Skeletal muscle tissue (tissue), 4 donors: ENCODE data around the gene MTFR1L. TPM values are rescaled to one million over a fixed set of nuclear protein-coding genes. Genes with fewer than 3 reads are reported as not detected.
A peak's percentile ranks its signal among the peaks of the same experiment; 100 is the strongest.

Experiments
- H3K27ac ChIP-seq: one replicate; pipeline ENCODE4 v1.7.0; 2013; ENCODE audit warnings: mild to moderate bottlenecking, low read depth, low read length, inconsistent platforms
- H3K27me3 ChIP-seq, 3 donors: one replicate each; pipeline ENCODE4 v1.7.0; 2013; ENCODE audit warnings: low read length in 3 of 3; ENCODE audit not compliant: control insufficient read depth in 3 of 3, insufficient read depth in 3 of 3
- H3K36me3 ChIP-seq, 3 donors: one replicate each; pipeline ENCODE4 v1.7.0; 2013; ENCODE audit warnings: low read length in 3 of 3; ENCODE audit not compliant: control insufficient read depth in 3 of 3, insufficient read depth in 3 of 3
- H3K4me1 ChIP-seq, 3 donors: one replicate each; pipeline ENCODE4 v1.7.0; 2013; ENCODE audit warnings: low read length in 3 of 3, mild to moderate bottlenecking in 3 of 3; ENCODE audit not compliant: control insufficient read depth in 3 of 3, insufficient read depth in 3 of 3
- H3K4me3 ChIP-seq, 3 donors: one replicate each; pipeline ENCODE4 v1.7.0; 2013; ENCODE audit warnings: low read length in 3 of 3
- H3K9ac ChIP-seq, 3 donors: one replicate each; pipeline ENCODE4 v1.7.0; 2013; ENCODE audit warnings: low read length in 3 of 3, mild to moderate bottlenecking in 3 of 3, moderate library complexity in 2 of 3, low read depth in 1 of 3
- H3K9me3 ChIP-seq, 3 donors: one replicate each; pipeline ENCODE4 v1.7.0; 2013; ENCODE audit warnings: low read length in 3 of 3; ENCODE audit not compliant: control insufficient read depth in 3 of 3
- total RNA-seq: library from RNA; depleted of rRNA; stranded (reverse); fragments of >200 nt; gene quantifications from one replicate; pipeline ENCODE4 v1.2.3, GENCODE V29; 2014
- donor health status: Osteomylitis.

The MTFR1L gene
- total RNA-seq, 1 donor from 2014 or later: 35.0 TPM

- Histone ChIP-seq H3K36me3 (peaks cover 30 to 45% (median 41%) of the 10 kb centered on the region in 3 donors), H3K9ac (peak overlapping the region in 1 of 3 donors; percentile 33), H3K27ac (peak overlapping the region; percentile 68), H3K4me1 (peaks cover 54 to 66% (median 54%) of the 10 kb centered on the region in 3 donors), H3K4me3 (no peak overlapping the region), H3K27me3 (no peaks in the 10 kb centered on the region), H3K9me3 (no peaks in the 10 kb centered on the region)
Measured at GRCh38 chr1:25806418-25806817, 13.3 kb upstream of the MTFR1L start.

- Histone ChIP-seq H3K9ac (peak overlapping the region in 1 of 3 donors; percentile 57), H3K4me3 (no peak overlapping the region), H3K4me1 (peaks cover 47 to 55% (median 51%) of the 10 kb centered on the region in 3 donors), H3K36me3 (peaks cover 40 to 52% (median 46%) of the 10 kb centered on the region in 3 donors), H3K27me3 (no peaks in the 10 kb centered on the region), H3K27ac (no peak overlapping the region), H3K9me3 (no peaks in the 10 kb centered on the region)
Measured at GRCh38 chr1:25807480-25808390, 12.0 kb upstream of the MTFR1L start.

- Histone ChIP-seq H3K4me1 (peaks cover 44 to 52% (median 47%) of the 10 kb centered on the region in 3 donors), H3K4me3 (no peak overlapping the region), H3K27ac (no peak overlapping the region), H3K27me3 (no peaks in the 10 kb centered on the region), H3K36me3 (peaks cover 46 to 57% (median 51%) of the 10 kb centered on the region in 3 donors), H3K9ac (no peak overlapping the region), H3K9me3 (no peaks in the 10 kb centered on the region)
Measured at GRCh38 chr1:25808481-25809244, 11.1 kb upstream of the MTFR1L start.

- Histone ChIP-seq H3K4me1 (peaks cover 40 to 46% (median 41%) of the 10 kb centered on the region in 3 donors), H3K4me3 (no peak overlapping the region), H3K9ac (no peak overlapping the region), H3K27ac (no peak overlapping the region), H3K27me3 (no peaks in the 10 kb centered on the region), H3K36me3 (peaks cover 54 to 64% (median 57%) of the 10 kb centered on the region in 3 donors), H3K9me3 (no peaks in the 10 kb centered on the region)
Measured at GRCh38 chr1:25809283-25809926, 10.3 kb upstream of the MTFR1L start.

GRCh38 chr1:25809929-25810328 is 9.8 kb upstream of the MTFR1L start:
- no peaks in the 10 kb centered on the region for H3K9me3 ChIP-seq
- peaks cover 58 to 67% (median 61%) of the 10 kb centered on the region in 3 donors for H3K36me3 ChIP-seq
- no peak overlapping the region for H3K27ac ChIP-seq
- no peak overlapping the region for H3K9ac ChIP-seq
- no peak overlapping the region for H3K4me3 ChIP-seq
- peaks cover 37 to 43% (median 37%) of the 10 kb centered on the region in 3 donors for H3K4me1 ChIP-seq
- H3K27me3 ChIP-seq: no peaks in the 10 kb centered on the region

GRCh38 chr1:25810341-25811299 is 9.1 kb upstream of the MTFR1L start:
- peak overlapping the region in 1 of 3 donors; percentile 68 for H3K9ac ChIP-seq
- no peak overlapping the region for H3K27ac ChIP-seq
- no peaks in the 10 kb centered on the region for H3K9me3 ChIP-seq
- peaks cover 30 to 36% (median 30%) of the 10 kb centered on the region in 3 donors for H3K4me1 ChIP-seq
- no peak overlapping the region for H3K4me3 ChIP-seq
- peaks cover 56 to 71% (median 63%) of the 10 kb centered on the region in 3 donors for H3K36me3 ChIP-seq
- no peaks in the 10 kb centered on the region for H3K27me3 ChIP-seq

GRCh38 chr1:25811384-25812082 is 8.2 kb upstream of the MTFR1L start:
- Histone ChIP-seq H3K4me3 (no peak overlapping the region), H3K27me3 (no peaks in the 10 kb centered on the region), H3K9ac (no peak overlapping the region), H3K4me1 (peaks cover 21 to 26% (median 21%) of the 10 kb centered on the region in 3 donors), H3K36me3 (peaks cover 64 to 80% (median 66%) of the 10 kb centered on the region in 3 donors), H3K9me3 (no peaks in the 10 kb centered on the region), H3K27ac (no peak overlapping the region)

GRCh38 chr1:25813071-25813733 is 6.6 kb upstream of the MTFR1L start:
- Histone ChIP-seq H3K4me3 (no peak overlapping the region), H3K27ac (no peak overlapping the region), H3K9ac (no peak overlapping the region), H3K36me3 (peaks cover 56 to 69% (median 64%) of the 10 kb centered on the region in 3 donors), H3K27me3 (no peaks in the 10 kb centered on the region), H3K9me3 (no peaks in the 10 kb centered on the region), H3K4me1 (peaks cover 11 to 20% (median 17%) of the 10 kb centered on the region in 3 donors)
